ENCODE results near the gene SPDYE1.
"Not testable (repeated sequence)": the region's sequence is repeated elsewhere in the genome, so short reads cannot be mapped to it uniquely, and the experiment has no call there.

SPDYE1 gene

DNA sequence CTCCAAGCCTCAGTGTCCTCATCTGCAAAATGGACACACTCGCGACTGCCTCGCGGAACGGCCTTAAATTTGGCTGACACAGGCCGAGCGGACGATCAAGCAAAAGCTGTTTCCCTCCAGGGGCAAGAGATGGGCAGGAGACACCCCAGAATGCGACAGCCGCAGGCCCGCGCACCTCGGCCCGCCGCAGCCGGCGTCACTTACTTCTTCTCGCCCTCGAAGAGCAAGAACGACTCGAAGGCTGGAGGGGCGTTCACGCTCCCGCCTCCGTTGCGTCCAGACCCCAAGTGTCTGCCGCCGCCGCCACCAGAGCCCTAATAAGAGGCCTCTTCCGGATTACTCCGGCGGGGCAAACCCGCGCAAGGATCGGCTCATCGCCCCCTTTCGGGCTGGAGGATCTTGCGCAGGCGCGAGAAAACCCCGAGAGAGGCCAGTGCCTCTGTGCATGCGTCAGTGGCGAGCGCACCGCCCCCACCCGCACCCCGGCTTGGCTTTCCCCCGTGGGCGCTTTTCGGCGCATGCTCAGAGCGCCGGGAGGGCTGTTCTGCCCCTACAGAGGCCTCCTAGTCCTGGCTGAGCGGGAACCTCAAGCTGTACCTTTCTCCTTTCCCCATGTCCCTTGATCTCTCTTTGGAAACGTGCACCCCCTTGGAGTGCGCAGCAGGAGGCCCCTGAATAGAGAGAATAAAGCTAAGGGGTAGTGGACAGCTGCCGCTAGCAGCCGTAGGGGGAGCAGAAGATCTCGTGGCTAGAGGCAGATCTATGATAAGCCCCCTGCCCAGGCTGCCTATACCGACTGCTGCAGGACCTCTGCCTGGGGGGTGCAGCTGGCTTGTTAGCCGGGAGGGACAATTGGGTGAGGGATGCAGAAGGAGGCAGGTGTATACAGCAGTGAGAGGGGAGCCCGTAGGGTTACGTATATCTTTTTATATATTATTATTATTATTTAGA, 21.4 kb downstream of the SPDYE1 start:
- TF ChIP-seq, protein P1, sequence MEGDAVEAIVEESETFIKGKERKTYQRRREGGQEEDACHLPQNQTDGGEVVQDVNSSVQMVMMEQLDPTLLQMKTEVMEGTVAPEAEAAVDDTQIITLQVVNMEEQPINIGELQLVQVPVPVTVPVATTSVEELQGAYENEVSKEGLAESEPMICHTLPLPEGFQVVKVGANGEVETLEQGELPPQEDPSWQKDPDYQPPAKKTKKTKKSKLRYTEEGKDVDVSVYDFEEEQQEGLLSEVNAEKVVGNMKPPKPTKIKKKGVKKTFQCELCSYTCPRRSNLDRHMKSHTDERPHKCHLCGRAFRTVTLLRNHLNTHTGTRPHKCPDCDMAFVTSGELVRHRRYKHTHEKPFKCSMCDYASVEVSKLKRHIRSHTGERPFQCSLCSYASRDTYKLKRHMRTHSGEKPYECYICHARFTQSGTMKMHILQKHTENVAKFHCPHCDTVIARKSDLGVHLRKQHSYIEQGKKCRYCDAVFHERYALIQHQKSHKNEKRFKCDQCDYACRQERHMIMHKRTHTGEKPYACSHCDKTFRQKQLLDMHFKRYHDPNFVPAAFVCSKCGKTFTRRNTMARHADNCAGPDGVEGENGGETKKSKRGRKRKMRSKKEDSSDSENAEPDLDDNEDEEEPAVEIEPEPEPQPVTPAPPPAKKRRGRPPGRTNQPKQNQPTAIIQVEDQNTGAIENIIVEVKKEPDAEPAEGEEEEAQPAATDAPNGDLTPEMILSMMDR (IDR thresholded peaks at IDR 0.05; ENCODE audit: low read depth, low read length) = peak; percentile 55
- peak; percentile 89 for DNase-seq (ENCODE audit: extremely low read depth, low read depth)

DNA sequence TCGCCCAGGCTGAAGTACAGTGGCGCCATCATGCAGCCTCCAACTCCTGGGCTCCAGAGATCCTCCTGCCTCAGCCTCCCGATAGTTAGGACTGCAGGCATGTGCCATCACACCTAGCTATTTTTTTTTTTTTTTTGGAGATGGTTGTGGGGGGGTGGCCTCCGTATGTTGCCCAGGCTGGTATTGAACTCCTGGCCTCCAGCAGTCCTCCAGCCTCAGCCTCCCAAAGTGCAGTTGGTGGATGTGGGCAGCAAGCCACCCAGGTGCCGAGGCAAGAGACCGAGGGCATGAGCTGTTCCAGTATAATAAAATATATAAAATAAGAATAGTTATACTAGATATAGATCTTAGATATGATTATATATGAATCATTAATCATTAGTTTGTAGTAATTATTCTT, 22.1 kb downstream of the SPDYE1 start:
- DNase-seq (ENCODE audit: extremely low read depth, low read depth) = not testable (repeated sequence)

DNA sequence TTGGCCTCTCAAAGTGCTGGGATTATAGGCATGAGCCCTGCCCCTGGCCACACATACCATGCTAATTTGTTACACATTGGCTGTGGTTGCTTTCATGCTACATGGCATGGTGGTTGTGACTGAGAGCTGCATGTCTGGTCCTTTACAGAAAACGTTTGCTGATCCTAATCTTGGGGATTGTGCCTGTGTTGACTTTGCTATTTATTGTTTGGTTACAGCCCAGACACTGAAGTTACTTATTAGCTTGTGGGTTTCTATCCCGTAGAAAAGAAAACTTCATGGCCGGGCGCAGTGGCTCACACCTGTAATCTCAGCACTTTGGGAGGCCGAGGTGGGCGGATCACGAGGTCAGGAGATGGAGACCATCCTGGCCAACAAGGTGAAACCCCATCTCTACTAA, 24.4 kb downstream of the SPDYE1 start:
- DNase-seq (ENCODE audit: extremely low read depth, low read depth) = not testable (repeated sequence)

DNA sequence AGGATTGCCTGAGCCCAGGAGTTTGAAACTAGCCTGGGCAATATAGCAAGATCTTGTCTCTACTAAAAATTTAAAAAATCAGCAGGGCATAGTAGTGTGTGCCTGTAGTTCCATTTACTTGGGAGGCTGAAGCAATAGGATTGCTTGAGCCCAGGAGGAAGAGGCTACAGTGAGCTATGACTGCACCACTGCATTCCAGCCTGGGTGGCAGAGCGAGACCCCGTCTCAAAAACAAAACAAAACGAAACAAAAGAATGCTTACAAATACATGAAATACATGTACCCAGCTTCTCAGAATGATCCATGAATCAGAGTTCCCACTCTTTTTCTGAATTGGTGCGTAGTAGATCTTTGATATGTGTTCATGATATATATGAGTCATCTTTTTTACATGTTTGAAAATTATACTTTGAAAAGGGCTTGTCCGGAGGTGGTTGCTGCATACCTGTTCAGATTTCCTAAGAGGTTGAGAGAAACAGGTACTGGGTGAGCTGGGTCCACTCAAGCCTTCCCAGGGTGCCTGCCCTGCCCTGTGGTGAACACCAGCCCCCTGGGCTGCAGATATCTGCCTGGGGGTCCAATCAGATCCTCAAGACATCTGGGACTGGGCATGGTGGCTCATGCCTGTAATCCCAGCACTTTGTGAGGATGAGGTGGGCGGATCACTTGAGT, 25.2 kb downstream of the SPDYE1 start:
- DNase-seq (ENCODE audit: extremely low read depth, low read depth) = not testable (repeated sequence)

DNA sequence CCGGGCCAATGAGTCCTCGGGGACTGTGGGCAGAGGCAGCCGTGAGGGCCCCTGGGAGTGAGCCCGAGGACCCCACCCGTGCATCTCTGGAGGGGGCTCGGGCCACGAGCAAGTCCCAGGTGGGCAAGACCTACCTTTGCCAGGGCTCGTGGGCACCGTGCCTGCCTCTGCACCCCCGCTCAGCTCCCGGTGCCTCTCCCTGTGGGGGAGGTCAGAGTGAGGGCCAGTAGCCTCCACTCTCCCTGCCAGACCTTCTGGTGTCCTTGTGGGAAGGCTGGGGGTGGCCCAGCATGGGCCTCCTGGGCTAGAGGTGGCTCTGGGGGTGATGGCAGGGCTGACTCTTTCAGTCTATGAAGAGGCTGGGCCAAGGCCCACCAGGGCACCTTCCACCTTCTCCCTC, 31.7 kb downstream of the SPDYE1 start:
- DNase-seq (ENCODE audit: extremely low read depth, low read depth) = not testable (repeated sequence)

DNA sequence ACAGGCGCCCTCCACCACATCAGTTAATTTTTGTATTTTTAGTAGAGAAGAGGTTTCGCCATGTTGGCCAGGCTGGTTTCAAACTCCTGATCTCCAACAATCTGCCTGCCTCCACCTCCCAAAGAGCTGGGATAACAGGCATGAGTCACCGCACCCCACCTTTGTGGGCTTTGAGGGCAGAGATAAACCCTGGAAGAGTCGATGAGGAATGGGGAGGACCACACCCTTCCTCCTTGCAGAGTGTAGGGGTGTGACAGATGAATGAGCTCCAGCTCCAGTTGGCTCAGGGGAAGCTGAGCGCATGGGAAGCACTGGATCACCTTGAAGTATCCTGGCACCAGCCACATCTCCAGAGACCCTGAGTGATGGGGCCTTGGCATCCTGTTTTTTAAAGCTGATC, 32.3 kb downstream of the SPDYE1 start:
- DNase-seq (ENCODE audit: extremely low read depth, low read depth) = not testable (repeated sequence)

DNA sequence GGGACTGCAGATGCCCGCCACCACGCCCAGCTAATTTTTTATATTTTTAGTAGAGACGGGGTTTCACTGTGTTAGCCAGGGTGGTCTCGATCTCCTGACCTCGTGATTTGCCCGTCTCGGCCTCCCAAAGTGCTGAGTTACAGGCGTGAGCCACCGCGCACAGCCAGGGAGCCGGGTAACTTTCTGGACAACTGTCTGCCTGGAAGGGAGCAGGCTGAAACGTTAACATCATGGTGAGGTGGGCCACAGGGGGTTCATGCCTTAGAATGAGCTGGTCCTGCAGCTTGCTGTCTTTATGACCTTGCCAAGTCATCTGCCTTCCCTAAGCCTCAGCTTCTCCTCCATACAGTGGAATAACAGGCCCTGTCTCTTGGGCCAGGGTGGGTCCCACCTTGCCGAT, 33.6 kb downstream of the SPDYE1 start:
- DNase-seq (ENCODE audit: extremely low read depth, low read depth) = not testable (repeated sequence)

DNA sequence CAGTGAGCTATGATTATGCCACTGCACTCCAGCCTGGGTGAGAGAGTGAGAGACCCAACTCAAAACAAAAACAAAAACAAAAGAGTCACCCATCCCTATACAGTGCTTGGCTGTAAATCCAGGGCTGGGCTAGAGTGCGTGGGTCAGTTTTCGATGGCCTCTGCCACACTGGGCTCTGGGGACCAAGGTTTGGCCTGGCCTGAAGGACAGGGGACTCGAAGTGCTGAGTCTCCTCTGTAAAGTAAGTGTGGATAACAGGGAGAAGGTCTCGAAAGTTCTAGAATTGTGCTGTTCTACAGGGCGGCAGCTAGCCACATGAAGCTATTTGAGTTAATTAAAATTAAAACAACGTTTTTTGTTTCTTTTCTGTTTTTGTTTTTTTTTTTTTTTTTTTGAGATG, 34.3 kb downstream of the SPDYE1 start:
- DNase-seq (ENCODE audit: extremely low read depth, low read depth) = not testable (repeated sequence)

DNA sequence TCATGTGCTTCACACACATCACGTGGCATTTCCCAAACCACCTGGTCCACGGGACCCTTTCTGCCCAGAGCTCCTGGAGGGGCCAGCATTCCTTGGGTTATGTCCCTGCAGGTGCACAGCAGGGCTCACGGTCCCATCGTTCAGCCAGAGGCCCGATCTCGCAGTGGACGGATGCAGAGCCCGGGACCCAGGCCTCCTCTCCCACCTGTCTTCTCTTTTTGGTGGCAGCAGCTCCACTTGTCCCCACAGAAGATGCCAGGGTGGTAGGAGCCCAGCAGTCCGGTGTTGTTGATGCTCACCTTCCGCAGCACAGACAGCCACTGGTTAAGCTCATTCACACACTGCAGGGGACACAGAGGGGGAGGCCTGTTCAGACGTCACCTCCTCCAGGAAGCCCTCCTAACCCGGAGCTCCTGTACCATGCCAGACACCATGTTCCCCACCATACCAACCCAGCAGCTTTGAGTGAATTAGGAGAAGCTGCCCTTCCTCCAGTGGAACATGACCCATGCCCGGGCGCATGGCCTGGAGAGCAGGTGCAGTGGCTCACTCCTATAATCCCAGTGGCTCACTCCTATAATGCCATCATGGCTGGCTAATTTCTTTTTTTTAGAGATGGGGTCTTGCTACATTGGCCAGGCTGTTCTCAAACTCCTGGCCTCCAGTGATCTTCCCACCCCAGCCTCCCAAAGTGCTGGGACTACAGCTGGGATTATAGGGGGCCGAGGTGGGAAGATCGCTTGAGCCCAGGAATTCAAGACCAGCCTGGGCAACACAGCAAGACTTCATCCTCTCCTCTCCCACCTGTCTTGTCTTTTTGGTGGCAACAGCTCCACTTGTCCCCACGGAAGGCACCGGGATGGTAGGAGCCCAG, 36.5 kb downstream of the SPDYE1 start:
- not testable (repeated sequence) for DNase-seq (ENCODE audit: extremely low read depth, low read depth)

DNA sequence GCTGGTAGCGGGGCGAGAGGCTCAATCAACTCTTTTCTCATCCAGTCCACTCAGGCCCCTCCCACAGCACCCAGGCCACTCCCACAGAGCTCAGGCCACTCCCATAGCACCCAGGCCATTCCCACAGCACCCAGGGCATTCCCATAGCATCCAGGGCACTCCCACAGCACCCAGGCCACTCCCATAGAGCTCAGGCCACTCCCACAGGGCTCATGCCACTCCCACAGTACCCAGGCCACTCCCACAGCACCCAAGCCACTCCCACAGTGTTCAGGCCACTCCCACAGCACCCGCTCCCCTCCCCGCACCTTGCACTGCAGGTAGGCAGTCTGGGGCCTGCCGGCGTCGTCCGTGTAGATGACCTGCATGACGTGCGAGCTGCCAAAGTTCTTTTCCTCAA, 38.7 kb downstream of the SPDYE1 start:
- DNase-seq (ENCODE audit: extremely low read depth, low read depth) = not testable (repeated sequence)

DNA sequence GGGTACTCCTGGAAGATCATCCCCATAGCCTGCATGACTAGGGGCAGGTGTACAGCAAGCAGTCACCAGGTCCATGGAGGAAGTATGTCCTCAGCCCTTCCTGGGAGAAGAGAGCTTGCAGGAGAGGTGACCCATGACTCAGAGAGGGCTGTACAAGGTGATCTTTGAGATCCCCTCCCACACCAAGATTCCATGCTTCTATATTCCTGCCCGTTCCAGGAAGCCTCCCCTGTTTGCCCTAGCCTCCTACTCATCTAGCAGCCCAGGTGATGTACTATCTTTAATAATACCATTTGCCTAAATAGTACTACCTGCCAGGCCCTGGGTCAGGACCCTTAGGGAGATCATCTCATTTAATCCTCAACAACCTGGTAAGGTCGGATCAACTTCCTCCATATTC, 40.3 kb downstream of the SPDYE1 start:
- DNase-seq (ENCODE audit: extremely low read depth, low read depth) = not testable (repeated sequence)

DNA sequence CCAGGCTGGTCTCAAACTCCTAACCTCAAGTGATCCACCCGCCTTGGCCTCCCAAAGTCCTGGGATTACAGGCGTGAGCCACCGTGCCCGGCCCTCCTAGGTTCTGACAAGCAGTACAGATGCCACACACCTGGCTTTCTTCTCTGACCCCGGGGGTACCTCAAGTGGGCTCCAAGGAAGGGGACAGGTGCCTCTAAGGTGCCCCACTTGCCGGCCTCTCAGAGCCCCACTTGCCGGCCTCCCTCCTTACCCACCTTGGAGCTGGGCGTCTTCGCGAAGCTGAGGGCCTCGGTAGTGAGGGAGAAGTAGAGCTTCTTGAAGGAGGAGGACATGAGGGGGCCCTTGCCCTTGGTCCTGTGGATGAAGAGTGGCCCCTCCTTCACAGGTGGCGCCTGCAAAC, 40.9 kb downstream of the SPDYE1 start:
- not testable (repeated sequence) for DNase-seq (ENCODE audit: extremely low read depth, low read depth)

DNA sequence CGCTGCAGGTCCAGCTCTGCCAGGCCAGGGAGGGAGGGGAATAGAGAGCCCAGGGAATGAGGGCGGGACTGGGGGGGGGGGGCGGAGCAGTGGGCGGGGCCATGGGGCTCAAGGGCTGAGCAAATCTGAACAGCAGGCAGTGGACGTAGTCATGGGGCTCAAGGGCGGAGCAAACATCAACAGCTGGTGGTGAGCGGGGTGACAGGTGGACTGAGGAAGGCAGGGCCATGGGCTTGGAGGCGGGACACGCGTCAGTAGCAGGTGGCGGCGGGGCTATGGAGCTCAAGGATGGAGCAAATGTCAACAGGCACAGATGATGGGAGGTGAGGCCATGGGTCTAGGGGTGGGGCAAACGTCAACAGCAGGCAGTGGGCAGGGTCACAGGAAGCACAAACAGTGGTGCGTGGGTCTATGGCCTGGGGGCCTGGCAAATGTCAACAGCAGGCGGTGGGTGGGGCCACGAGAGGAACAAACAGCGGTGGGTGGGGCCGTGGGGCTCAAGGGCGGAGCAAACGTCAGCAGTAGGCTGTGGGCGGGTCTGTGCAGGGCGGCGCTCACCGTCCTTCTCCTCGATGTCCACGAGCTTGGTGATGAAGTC, 41.4 kb downstream of the SPDYE1 start:
- not testable (repeated sequence) for DNase-seq (ENCODE audit: extremely low read depth, low read depth)

DNA sequence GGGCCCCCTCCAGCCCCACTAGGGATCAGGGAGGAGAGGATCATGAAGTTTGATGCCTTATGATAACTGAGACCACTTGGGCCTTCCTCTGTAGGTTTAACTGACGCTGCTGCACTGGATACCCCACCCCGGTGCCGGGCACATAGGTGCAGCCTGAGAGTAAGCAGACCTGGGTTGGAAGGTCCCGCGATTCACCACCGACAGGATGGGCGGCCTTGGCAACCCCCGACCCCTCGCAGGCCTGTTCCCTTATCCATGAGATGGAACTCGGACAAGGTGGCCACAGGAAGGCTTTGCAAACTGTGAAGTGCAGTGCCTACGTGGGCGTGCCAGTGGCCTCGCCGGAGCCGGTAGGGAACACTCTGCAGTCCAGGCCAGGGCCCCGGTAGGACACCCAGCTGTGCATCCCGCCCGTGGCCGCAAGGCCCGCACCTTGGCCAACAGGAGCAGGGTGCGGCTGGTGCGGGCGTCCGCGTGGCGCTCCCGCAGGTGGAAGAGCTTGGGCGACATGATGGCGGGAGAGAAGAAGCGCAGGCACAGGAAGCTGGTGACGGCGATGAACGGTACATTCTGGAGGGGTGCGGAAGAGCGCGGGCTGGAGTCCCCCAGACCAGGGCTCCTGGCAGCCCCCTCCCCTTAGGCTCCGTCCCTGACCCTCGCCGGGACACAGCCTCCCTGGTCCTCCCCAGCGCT, 42.2 kb downstream of the SPDYE1 start:
- DNase-seq (ENCODE audit: extremely low read depth, low read depth) = not testable (repeated sequence)

DNA sequence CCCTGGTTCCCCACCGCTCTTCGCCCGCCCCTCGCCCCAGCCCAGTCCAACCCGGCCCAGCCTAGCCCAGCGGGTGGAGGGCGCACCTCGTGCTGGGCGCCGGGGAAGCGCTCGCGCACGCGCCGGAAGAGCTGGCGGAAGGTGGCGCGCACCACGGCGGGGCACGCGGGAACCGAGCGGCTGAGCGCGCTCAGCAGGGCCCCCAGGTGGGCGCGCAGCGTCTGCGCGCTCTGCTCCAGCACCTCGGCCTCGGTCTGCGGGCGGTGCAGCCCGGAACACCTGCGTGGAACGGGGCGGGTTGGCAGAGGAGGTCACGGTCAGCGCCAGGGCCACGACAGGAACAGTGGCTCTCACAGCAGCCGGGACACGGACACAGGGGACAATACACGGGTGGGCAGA, 42.8 kb downstream of the SPDYE1 start:
- not testable (repeated sequence) for DNase-seq (ENCODE audit: extremely low read depth, low read depth)

Data from AG09319 (cell line).